Skeletal muscle tissue (tissue), 4 donors: ENCODE measurements around the gene SMARCC2. TPM values are rescaled to one million over a fixed set of nuclear protein-coding genes. Genes with fewer than 3 reads are reported as not detected.
"Not testable (repeated sequence)": the region's sequence is repeated elsewhere in the genome, so short reads cannot be mapped to it uniquely, and the experiment has no call there.

Experiments
- H3K27ac ChIP-seq: one replicate; pipeline ENCODE4 v1.7.0; 2013; ENCODE audit warnings: mild to moderate bottlenecking, low read depth, low read length, inconsistent platforms
- H3K27me3 ChIP-seq, 3 donors: one replicate each; pipeline ENCODE4 v1.7.0; 2013; ENCODE audit warnings: low read length in 3 of 3; ENCODE audit not compliant: control insufficient read depth in 3 of 3, insufficient read depth in 3 of 3
- H3K36me3 ChIP-seq, 3 donors: one replicate each; pipeline ENCODE4 v1.7.0; 2013; ENCODE audit warnings: low read length in 3 of 3; ENCODE audit not compliant: control insufficient read depth in 3 of 3, insufficient read depth in 3 of 3
- H3K4me1 ChIP-seq, 3 donors: one replicate each; pipeline ENCODE4 v1.7.0; 2013; ENCODE audit warnings: low read length in 3 of 3, mild to moderate bottlenecking in 3 of 3; ENCODE audit not compliant: control insufficient read depth in 3 of 3, insufficient read depth in 3 of 3
- H3K4me3 ChIP-seq, 3 donors: one replicate each; pipeline ENCODE4 v1.7.0; 2013; ENCODE audit warnings: low read length in 3 of 3
- H3K9ac ChIP-seq, 3 donors: one replicate each; pipeline ENCODE4 v1.7.0; 2013; ENCODE audit warnings: low read length in 3 of 3, mild to moderate bottlenecking in 3 of 3, moderate library complexity in 2 of 3, low read depth in 1 of 3
- H3K9me3 ChIP-seq, 3 donors: one replicate each; pipeline ENCODE4 v1.7.0; 2013; ENCODE audit warnings: low read length in 3 of 3; ENCODE audit not compliant: control insufficient read depth in 3 of 3
- total RNA-seq: library from RNA; depleted of rRNA; stranded (reverse); fragments of >200 nt; gene quantifications from one replicate; pipeline ENCODE4 v1.2.3, GENCODE V29; 2014
- donor health status: Osteomylitis.

SMARCC2 gene
- total RNA-seq, 1 donor from 2014 or later = 43.8 TPM

- H3K27me3 ChIP-seq, H3K4me3 ChIP-seq, H3K4me1 ChIP-seq, H3K27ac ChIP-seq, H3K9me3 ChIP-seq, H3K9ac ChIP-seq, H3K36me3 ChIP-seq: not testable (repeated sequence)
These were observed 7.7 kb upstream of the SMARCC2 start for GRCh38 chr12:56196818-56197550.

GRCh38 chr12:56193025-56193578 lies 3.8 kb upstream of the SMARCC2 start:
- Histone ChIP-seq H3K9ac (no peak overlapping the region), H3K27ac (no peak overlapping the region)

GRCh38 chr12:56192582-56192981 lies 3.3 kb upstream of the SMARCC2 start:
- Histone ChIP-seq H3K27ac (no peak overlapping the region), H3K4me3 (no peak overlapping the region), H3K36me3 (no peaks in the 10 kb centered on the region), H3K4me1 (peaks cover 14 to 18% (median 14%) of the 10 kb centered on the region in 3 donors), H3K9me3 (no peaks in the 10 kb centered on the region), H3K9ac (no peak overlapping the region), H3K27me3 (no peaks in the 10 kb centered on the region)

More at GRCh38 chr12:56193025-56193578, 3.8 kb upstream of the SMARCC2 start:
- no peaks in the 10 kb centered on the region for H3K9me3 ChIP-seq
- peaks cover 9 to 13% (median 9%) of the 10 kb centered on the region in 3 donors for H3K4me1 ChIP-seq
- no peaks in the 10 kb centered on the region for H3K27me3 ChIP-seq
- H3K36me3 ChIP-seq = no peaks in the 10 kb centered on the region
- H3K4me3 ChIP-seq = no peak overlapping the region

- peak overlapping the region in 2 of 3 donors; percentile 83 to 91 for H3K9ac ChIP-seq
- H3K27ac ChIP-seq = peak overlapping the region; percentile 88
- peaks cover 4 to 11% (median 6%) of the 10 kb centered on the region in 3 donors for H3K36me3 ChIP-seq
- peaks cover 16 to 23% (median 17%) of the 10 kb centered on the region in 3 donors for H3K4me1 ChIP-seq
- no peaks in the 10 kb centered on the region for H3K9me3 ChIP-seq
- no peaks in the 10 kb centered on the region for H3K27me3 ChIP-seq
- peak overlapping the region; percentile 75 to 92 (median 86) for H3K4me3 ChIP-seq
These were observed 1.4 kb upstream of the SMARCC2 start for GRCh38 chr12:56190695-56191155.

- Histone ChIP-seq H3K27ac (peak overlapping the region; percentile 88), H3K9me3 (no peaks in the 10 kb centered on the region), H3K9ac (peak overlapping the region; percentile 82 to 91 (median 83)), H3K27me3 (no peaks in the 10 kb centered on the region), H3K36me3 (peaks cover 9 to 12% (median 10%) of the 10 kb centered on the region in 3 donors), H3K4me3 (peak overlapping the region; percentile 75 to 92 (median 86)), H3K4me1 (peaks cover 16 to 23% (median 17%) of the 10 kb centered on the region in 3 donors)
These were observed 823 bp upstream of the SMARCC2 start for GRCh38 chr12:56189918-56190694.

GRCh38 chr12:56188778-56189098 lies 545 bp downstream of the SMARCC2 start:
- peak overlapping the region; percentile 73 to 81 (median 80) for H3K4me3 ChIP-seq
- no peaks in the 10 kb centered on the region for H3K9me3 ChIP-seq
- H3K27ac ChIP-seq = peak overlapping the region; percentile 59
- no peaks in the 10 kb centered on the region for H3K27me3 ChIP-seq
- H3K9ac ChIP-seq = peak overlapping the region; percentile 79 to 85 (median 81)
- peaks cover 21 to 25% (median 24%) of the 10 kb centered on the region in 3 donors for H3K36me3 ChIP-seq
- peaks cover 16 to 23% (median 17%) of the 10 kb centered on the region in 3 donors for H3K4me1 ChIP-seq

- peaks cover 16 to 23% (median 17%) of the 10 kb centered on the region in 3 donors for H3K4me1 ChIP-seq
- peak overlapping the region; percentile 73 to 81 (median 80) for H3K4me3 ChIP-seq
- H3K36me3 ChIP-seq = peaks cover 25 to 29% (median 27%) of the 10 kb centered on the region in 3 donors
- H3K27ac ChIP-seq = peak overlapping the region; percentile 59
- peak overlapping the region; percentile 79 to 85 (median 81) for H3K9ac ChIP-seq
- H3K9me3 ChIP-seq = no peaks in the 10 kb centered on the region
- H3K27me3 ChIP-seq = no peaks in the 10 kb centered on the region
These were observed 1.0 kb downstream of the SMARCC2 start for GRCh38 chr12:56188131-56188777.

GRCh38 chr12:56186957-56187356 lies 2.3 kb downstream of the SMARCC2 start:
- Histone ChIP-seq H3K27ac (no peak overlapping the region), H3K4me1 (peaks cover 16 to 23% (median 17%) of the 10 kb centered on the region in 3 donors), H3K36me3 (peaks cover 26 to 34% (median 34%) of the 10 kb centered on the region in 3 donors), H3K4me3 (no peak overlapping the region), H3K9ac (no peak overlapping the region), H3K27me3 (no peaks in the 10 kb centered on the region), H3K9me3 (no peaks in the 10 kb centered on the region)

GRCh38 chr12:56178347-56178746 lies 10.9 kb downstream of the SMARCC2 start:
- Histone ChIP-seq H3K27ac (no peak overlapping the region), H3K9ac (no peak overlapping the region), H3K27me3 (no peaks in the 10 kb centered on the region), H3K4me1 (no peaks in the 10 kb centered on the region), H3K4me3 (no peak overlapping the region), H3K36me3 (peaks cover 53 to 79% (median 69%) of the 10 kb centered on the region in 3 donors), H3K9me3 (no peaks in the 10 kb centered on the region)
